Stimulated activated CD4-positive, alpha-beta T cell treated with anti-CD3 and anti-CD28 coated beads, TNF-alpha, amount 100 ng/mL, for 24 hours (primary cell): Measurements from ENCODE around the gene PCDHGA11.
"Not testable (repeated sequence)": the region's sequence is repeated elsewhere in the genome, so short reads cannot be mapped to it uniquely, and the experiment has no call there.

Experiments used
- DNase-seq, 3 experiments: peaks; one replicate each; pipeline ENCODE4 v3.0.0-alpha.2; 2020; ENCODE audit warnings: low read depth in 3 of 3

Gene PCDHGA11

DNA sequence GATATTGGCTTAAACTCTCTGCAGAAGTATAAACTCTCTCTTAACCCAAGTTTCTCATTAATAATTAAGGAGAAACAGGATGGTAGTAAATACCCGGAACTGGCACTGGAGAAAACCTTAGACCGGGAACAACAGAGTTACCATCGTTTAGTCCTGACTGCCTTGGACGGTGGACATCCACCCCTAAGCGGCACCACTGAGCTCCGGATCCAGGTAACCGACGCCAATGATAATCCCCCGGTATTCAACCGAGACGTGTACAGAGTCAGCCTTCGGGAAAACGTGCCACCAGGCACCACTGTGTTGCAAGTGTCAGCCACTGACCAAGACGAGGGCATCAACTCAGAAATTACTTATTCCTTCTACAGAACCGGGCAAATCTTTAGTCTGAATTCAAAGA lies 22.2 kb upstream of the PCDHGA11 start:
- DNase-seq = no peak

DNA sequence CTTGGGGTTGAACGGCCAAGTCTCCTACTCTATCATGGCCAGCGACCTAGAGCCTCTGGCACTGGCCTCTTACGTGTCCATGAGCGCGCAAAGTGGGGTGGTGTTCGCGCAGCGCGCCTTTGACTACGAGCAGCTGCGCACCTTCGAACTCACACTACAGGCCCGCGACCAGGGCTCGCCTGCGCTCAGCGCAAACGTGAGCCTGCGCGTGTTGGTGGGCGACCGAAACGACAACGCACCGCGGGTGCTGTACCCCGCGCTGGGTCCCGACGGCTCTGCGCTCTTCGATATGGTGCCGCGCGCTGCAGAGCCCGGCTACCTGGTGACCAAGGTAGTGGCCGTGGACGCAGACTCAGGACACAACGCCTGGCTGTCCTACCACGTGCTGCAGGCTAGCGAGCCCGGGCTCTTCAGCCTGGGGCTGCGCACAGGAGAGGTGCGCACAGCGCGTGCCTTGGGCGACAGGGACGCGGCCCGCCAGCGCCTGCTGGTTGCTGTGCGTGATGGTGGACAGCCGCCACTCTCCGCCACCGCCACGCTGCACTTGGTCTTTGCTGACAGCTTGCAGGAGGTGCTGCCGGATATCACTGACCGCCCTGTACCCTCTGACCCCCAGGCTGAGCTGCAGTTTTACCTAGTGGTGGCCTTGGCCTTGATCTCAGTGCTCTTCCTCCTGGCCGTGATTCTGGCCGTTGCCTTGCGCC lies 21.1 kb upstream of the PCDHGA11 start:
- no peak for DNase-seq

DNA sequence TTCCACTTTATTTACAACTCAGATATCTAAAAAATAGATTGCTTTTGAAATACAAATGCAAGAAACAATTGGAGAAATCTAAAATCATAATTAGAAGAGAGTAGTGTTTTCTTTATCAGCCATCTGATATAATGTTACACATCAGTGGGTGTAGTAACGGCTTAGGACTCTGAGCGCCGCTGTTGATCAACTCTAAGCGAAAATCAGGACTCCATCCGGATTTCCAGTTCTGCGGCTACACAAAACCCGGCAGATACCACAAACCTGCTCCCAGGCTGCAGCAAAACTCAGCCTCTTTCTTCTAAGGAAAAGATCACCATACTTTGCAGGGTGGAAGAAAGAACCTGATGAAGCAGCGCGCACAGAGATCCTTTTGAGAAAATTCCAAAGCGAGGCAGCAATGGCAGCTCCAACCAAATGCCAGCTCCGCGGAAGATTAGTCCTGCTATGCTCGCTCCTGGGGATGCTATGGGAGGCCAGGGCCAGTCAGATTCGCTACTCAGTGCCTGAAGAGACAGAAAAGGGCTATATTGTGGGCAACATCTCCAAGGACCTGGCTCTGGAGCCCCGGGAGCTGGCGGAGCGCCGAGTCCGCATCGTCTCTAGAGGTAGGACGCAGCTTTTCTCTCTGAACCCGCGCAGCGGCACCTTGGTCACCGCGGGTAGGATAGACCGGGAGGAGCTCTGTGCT lies 18.2 kb upstream of the PCDHGA11 start, which contains the start of gene PCDHGA9:
Gene PCDHGA9 (plus strand): TSS at position 226 of the 691 bp plus-strand sequence. CDS start 175 bp downstream, at position 401.
- no peak for DNase-seq

DNA sequence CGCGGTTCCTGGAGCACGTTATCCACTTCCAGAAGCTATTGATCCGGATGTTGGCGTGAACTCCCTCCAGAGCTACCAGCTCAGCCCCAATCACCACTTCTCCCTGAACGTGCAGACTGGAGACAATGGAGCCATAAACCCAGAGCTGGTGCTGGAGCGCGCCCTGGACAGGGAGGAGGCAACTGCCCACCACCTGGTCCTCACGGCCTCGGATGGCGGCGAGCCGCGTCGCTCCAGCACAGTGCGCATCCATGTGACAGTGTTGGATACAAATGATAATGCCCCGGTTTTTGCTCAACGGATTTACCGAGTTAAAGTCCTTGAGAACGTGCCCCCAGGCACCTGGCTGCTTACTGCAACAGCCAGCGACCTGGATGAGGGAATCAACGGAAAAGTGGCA lies 17.5 kb upstream of the PCDHGA11 start:
- DNase-seq = no peak

DNA sequence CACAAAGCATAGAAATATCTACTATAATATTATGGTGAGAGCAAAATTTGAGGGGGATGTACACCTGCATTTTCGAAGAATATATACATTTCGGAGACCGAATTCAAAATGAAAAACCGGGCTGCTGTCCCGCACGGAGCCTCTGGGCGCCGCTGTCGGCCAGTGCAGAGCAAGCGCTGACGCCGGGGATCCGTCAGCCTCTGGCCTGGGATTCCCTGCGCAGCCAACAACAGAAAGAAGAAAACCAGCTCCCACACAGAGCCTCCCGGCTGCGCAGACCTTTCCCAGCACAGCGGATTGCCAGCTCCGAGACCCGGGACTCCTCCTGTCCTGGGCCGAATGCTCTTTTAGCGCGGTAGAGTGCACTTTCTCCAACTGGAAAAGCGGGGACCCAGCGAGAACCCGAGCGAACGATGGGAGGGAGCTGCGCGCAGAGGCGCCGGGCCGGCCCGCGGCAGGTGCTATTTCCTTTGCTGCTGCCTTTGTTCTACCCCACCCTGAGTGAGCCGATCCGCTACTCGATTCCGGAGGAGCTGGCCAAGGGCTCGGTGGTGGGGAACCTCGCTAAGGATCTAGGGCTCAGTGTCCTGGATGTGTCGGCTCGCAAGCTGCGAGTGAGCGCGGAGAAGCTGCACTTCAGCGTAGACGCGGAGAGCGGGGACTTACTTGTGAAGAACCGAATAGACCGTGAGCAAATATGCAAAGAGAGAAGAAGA lies 12.9 kb upstream of the PCDHGA11 start, which contains the start of gene PCDHGB6:
Gene PCDHGB6 (plus strand): TSS at position 232 of the 716 bp plus-strand sequence. CDS start 182 bp downstream, at position 414.
- DNase-seq = peak in 1 of 3 experiments; percentile 39

DNA sequence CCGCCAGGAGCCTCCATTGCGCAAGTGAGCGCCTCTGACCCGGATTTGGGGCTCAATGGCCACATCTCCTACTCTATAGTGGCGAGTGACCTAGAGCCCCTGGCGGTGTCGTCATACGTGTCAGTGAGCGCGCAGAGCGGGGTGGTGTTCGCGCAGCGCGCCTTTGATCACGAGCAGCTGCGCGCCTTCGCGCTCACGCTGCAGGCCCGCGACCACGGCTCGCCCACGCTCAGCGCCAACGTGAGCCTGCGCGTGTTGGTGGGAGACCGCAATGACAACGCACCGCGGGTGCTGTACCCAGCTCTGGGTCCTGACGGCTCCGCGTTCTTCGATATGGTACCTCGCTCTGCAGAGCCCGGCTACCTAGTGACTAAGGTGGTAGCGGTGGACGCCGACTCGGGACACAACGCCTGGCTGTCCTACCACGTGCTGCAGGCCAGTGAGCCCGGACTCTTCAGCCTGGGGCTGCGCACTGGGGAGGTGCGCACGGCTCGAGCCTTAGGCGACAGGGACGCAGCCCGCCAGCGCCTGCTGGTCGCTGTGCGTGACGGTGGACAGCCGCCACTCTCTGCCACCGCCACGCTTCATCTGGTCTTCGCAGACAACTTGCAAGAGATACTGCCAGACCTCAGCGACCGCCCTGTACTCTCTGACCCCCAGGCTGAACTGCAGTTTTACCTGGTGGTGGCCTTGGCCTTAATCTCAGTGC lies 11.1 kb upstream of the PCDHGA11 start:
- no peak for DNase-seq

DNA sequence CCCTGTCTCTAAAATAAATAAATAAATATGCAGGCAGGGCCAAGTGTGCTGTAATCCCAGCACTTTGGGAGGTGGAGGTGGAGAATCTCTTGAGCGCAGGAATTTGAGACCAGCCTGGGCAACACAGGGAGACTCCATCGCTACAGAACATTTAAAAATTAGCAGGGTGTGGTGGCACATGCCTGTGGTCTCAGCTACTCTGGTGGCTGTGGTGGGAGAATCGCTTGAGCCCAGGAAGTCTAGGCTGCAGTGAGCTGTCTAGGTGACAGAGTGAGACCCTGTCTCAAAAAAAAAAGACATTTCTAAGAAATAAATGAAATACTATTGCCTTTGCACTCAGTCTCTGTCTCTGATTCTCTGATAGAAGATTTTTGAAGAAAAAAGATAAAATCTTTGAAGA lies 9.3 kb upstream of the PCDHGA11 start:
- no peak for DNase-seq

DNA sequence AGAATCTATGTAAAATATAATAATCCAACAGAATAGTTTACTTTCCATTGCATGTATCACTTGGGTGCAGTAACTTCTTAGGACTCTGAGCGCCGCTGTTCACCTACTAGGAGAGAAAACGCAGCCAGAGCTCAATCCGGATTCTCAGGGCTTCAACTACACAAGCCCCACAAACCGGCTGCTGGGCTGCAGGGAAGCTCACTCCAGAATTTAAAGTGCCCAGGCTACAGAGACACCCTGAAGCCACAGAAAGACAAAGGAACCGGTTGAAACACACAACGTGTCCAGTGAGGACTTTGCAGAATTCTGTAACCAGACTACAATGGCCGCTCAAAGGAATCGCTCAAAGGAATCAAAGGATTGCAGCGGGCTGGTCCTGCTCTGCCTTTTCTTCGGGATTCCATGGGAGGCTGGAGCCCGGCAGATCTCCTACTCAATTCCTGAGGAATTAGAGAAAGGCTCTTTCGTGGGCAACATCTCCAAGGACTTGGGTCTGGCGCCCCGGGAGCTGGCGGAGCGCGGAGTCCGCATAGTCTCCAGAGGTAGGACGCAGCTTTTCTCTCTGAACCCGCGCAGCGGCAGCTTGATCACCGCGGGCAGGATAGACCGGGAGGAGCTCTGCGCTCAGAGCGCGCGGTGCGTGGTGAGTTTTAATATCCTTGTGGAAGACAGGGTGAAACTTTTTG lies 7.9 kb upstream of the PCDHGA11 start, which contains the start of gene PCDHGA10:
Gene PCDHGA10 (plus strand): TSS at position 134 of the 686 bp plus-strand sequence. CDS start 189 bp downstream, at position 323.
- peak in 2 of 3 experiments; percentile 32 to 49 for DNase-seq

DNA sequence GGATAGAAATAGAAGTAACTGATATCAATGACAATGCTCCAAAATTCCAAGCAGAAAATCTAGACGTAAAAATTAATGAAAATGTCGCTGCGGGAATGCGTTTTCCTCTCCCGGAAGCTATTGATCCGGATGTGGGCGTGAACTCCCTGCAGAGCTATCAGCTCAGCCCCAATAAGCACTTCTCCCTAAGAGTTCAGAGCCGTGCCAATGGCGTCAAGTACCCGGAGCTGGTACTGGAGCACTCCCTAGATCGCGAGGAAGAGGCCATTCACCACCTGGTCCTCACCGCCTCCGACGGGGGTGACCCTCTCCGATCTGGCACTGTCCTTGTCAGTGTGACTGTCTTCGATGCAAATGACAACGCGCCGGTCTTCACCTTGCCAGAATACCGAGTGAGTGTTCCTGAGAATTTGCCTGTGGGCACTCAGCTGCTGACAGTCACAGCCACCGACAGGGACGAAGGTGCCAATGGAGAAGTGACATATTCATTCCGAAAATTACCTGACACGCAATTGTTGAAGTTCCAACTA lies 7.2 kb upstream of the PCDHGA11 start:
- no peak for DNase-seq

DNA sequence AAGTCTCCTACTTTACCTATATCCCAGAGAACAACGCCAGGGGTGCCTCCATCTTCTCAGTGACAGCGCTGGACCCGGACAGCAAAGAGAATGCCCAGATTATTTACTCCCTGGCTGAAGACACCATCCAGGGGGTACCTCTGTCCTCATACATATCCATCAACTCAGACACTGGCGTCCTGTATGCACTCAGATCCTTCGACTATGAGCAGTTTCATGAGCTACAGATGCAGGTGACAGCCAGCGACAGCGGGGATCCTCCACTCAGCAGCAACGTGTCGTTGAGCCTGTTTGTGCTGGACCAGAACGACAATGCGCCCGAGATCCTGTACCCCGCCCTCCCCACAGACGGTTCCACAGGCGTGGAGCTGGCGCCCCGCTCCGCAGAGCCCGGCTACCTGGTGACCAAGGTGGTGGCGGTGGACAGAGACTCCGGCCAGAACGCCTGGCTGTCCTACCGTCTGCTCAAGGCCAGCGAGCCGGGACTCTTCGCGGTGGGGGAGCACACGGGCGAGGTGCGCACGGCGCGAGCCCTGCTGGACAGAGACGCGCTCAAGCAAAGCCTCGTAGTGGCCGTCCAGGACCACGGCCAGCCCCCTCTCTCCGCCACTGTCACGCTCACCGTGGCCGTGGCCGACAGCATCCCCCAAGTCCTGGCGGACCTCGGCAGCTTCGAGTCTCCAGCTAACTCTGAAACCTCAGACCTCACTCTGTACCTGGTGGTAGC lies 6.1 kb upstream of the PCDHGA11 start:
- not testable (repeated sequence) for DNase-seq

DNA sequence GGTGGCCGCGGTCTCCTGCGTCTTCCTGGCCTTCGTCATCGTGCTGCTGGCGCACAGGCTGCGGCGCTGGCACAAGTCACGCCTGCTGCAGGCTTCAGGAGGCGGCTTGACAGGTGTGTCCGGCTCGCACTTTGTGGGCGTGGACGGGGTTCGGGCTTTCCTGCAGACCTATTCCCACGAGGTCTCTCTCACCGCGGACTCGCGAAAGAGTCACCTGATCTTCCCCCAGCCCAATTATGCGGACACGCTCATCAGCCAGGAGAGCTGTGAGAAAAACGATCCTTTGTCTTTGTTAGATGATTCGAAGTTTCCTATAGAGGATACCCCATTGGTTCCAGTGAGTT lies 5.6 kb upstream of the PCDHGA11 start:
- not testable (repeated sequence) for DNase-seq

DNA sequence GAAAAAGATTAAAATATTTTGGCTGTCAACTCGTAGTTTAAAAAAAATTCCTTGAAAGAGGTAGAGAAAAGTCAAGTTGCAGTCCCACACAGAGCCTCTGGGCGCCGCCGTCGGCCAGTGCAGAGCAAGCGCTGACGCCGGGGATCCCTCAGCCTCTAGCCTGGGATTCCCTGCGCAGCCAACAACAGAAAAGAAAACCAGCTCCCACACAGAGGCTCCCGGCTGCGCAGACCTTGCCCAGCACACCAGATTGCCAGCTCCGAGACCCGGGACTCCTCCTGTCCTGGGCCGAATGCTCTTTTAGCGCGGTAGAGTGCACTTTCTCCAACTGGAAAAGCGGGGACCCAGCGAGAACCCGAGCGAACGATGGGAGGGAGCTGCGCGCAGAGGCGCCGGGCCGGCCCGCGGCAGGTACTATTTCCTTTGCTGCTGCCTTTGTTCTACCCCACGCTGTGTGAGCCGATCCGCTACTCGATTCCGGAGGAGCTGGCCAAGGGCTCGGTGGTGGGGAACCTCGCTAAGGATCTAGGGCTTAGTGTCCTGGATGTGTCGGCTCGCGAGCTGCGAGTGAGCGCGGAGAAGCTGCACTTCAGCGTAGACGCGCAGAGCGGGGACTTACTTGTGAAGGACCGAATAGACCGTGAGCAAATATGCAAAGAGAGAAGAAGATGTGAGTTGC lies 3.2 kb upstream of the PCDHGA11 start, which contains the start of gene PCDHGB7:
Gene PCDHGB7 (plus strand): TSS at position 184 of the 679 bp plus-strand sequence. CDS start 183 bp downstream, at position 367.
- peak in 1 of 3 experiments; percentile 58 for DNase-seq

DNA sequence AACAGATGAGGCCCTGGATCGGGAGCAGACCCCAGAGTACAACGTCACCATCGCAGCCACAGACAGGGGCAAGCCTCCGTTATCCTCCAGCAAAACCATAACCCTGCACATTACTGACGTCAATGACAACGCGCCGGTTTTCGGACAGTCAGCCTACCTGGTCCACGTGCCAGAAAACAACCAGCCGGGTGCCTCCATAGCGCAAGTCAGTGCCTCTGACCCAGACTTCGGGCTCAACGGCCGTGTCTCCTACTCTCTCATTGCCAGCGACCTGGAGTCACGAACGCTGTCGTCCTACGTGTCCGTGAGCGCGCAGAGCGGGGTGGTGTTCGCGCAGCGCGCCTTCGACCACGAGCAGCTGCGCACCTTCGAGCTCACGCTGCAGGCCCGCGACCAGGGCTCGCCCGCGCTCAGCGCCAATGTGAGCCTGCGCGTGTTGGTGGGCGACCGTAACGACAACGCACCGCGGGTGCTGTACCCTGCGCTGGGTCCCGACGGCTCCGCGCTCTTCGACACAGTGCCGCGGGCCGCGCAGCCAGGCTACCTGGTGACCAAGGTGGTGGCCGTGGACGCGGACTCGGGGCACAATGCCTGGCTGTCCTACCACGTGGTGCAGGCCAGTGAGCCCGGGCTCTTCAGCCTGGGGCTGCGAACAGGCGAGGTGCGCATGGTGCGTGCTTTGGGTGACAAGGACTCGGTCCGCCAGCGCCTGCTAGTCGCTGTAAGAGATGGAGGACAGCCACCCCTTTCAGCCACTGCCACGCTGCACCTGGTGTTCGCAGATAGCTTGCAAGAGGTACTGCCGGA lies 1.6 kb upstream of the PCDHGA11 start:
- no peak for DNase-seq

DNA sequence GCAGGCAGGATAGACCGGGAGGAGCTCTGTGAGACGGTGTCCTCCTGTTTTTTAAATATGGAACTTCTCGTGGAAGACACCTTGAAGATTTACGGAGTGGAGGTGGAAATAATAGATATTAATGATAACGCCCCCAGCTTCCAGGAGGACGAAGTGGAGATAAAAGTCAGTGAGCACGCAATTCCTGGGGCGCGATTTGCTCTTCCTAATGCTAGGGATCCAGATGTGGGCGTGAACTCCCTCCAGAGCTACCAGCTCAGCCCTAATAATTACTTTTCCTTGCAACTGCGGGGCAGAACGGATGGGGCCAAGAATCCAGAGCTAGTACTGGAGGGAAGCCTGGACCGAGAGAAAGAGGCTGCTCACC lies 621 bp downstream of the PCDHGA11 start:
- no peak for DNase-seq

DNA sequence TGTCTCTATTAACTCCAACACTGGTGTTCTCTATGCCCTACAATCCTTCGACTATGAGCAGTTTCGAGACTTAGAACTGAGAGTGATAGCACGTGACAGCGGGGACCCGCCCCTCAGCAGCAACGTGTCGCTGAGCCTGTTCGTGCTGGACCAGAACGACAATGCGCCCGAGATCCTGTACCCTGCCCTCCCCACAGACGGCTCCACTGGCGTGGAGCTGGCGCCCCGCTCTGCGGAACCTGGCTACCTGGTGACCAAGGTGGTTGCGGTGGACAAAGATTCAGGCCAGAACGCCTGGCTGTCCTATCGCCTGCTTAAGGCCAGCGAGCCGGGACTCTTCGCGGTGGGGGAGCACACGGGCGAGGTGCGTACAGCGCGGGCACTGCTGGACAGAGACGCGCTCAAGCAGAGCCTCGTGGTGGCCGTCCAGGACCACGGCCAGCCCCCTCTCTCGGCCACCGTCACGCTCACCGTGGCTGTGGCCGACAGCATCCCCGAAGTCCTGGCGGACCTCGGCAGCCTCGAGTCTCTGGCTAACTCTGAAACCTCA lies 2.0 kb downstream of the PCDHGA11 start:
- no peak for DNase-seq

DNA sequence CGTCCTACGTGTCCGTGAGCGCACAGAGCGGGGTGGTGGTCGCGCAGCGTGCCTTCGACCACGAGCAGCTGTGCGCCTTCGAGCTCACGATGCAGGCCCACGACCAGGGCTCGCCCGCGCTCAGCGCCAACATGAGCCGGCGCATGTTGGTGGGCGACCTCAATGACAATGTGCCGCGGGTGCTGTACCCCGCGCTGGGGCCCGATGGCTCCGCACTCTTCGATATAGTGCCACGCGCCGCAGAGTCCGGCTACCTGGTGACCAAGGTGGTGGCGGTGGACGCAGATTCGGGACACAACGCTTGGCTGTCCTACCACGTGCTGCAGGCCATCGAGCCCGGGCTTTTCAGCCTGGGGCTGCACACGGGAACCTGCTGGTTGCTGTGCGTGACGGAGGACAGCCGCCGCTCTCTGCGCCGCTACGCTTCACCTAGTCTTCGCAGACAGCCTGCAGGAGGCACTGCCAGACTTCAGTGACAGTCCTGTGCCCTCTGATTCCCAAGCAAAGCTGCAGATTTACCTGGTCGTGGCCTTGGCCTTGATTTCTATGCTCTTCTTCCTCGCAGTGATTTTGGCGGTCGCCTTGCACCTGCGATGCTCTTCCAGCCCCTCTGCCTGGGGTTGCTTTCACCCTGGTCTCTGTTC lies 7.1 kb downstream of the PCDHGA11 start:
- no peak for DNase-seq

DNA sequence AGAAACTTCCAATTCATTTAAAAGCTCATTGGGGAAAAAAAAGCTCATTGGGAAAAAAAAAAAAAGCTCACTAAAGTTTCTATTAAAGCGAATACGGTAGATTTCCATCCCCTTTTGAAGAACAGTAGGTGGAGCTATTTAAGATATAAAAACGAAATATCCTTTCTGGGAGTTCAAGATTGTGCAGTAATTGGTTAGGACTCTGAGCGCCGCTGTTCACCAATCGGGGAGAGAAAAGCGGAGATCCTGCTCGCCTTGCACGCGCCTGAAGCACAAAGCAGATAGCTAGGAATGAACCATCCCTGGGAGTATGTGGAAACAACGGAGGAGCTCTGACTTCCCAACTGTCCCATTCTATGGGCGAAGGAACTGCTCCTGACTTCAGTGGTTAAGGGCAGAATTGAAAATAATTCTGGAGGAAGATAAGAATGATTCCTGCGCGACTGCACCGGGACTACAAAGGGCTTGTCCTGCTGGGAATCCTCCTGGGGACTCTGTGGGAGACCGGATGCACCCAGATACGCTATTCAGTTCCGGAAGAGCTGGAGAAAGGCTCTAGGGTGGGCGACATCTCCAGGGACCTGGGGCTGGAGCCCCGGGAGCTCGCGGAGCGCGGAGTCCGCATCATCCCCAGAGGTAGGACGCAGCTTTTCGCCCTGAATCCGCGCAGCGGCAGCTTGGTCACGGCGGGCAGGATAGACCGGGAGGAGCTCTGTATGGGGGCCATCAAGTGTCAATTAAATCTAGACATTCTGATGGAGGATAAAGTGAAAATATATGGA lies 9.7 kb downstream of the PCDHGA11 start, which contains the start of gene PCDHGA12:
Gene PCDHGA12 (plus strand): TSS at position 176 of the 782 bp plus-strand sequence. CDS start 253 bp downstream, at position 429.
- DNase-seq = peak in 1 of 3 experiments; percentile 31
